HEK293 (cell line): Measurements from ENCODE around the gene TEAD1.

Source experiments
- CTCF ChIA-PET: fragments of 350-600 bp; formaldehyde crosslinking; extraction: SDS; loops from one replicate; lab custom pipeline; 2021; ENCODE audit warnings: antibody characterized with exemption; lab: Yijun Ruan, JAX
- POLR2A ChIA-PET: fragments of 300-600 bp; formaldehyde crosslinking; extraction: SDS; loops from one replicate; lab custom pipeline; 2020; ENCODE audit warnings: antibody characterized with exemption, inconsistent platforms; lab: Yijun Ruan, JAX
- H3K27ac ChIP-seq: fragments of 200-500 bp; sonication (Bioruptor generic); 2 replicates; pipeline ENCODE4 v1.5.1; 2014; ENCODE audit warnings: low read depth, low read length, control low read depth, inconsistent platforms; ENCODE audit errors: extremely low read depth
- H3K36me3 ChIP-seq, 2 experiments: fragments of 200-500 bp in 1 of 2; sonication (Bioruptor generic) in 1 of 2; 1 replicate in 1 of 2; 2 replicates in 1 of 2; pipeline ENCODE4 v1.5.1; 2014 to 2017; ENCODE audit warnings: inconsistent platforms in 2 of 2, low read length in 2 of 2; ENCODE audit not compliant: control insufficient read depth in 2 of 2, insufficient read depth in 1 of 2
- H3K4me1 ChIP-seq: fragments of 200-500 bp; sonication (Bioruptor generic); 2 replicates; pipeline ENCODE4 v1.5.1; 2014; ENCODE audit warnings: mild to moderate bottlenecking, low read length, inconsistent platforms; ENCODE audit not compliant: control insufficient read depth, insufficient read depth
- H3K4me3 ChIP-seq: 2 replicates; pipeline ENCODE4 v1.5.1; 2011; ENCODE audit warnings: low read depth, mild to moderate bottlenecking, control low read depth, low read length, moderate library complexity
- H3K9me3 ChIP-seq: fragments of 200-500 bp; sonication (Bioruptor generic); 2 replicates; pipeline ENCODE4 v1.5.1; 2014; ENCODE audit warnings: low read depth, low read length, inconsistent platforms; ENCODE audit not compliant: control insufficient read depth, insufficient read depth
- CTCF ChIP-seq: fragments of 450-650 bp; formaldehyde crosslinking; IDR thresholded peaks from 2 replicates; pipeline ENCODE4 v1.5.1; 2016; ENCODE audit warnings: missing biosample characterization, missing genetic modification characterization
- ELK4 ChIP-seq: IDR thresholded peaks from 2 replicates; pipeline ENCODE4 v1.6.1; 2011; ENCODE audit warnings: mild to moderate bottlenecking, low read depth, low read length, borderline replicate concordance
- GLI4 ChIP-seq: fragments of 450-650 bp; formaldehyde crosslinking; IDR thresholded peaks from 2 replicates; pipeline ENCODE4 v1.5.1; 2016; ENCODE audit warnings: missing biosample characterization, missing genetic modification characterization
- HOXD13 ChIP-seq: sonication (generic); formaldehyde crosslinking; IDR thresholded peaks from 2 replicates; pipeline ENCODE4 v1.8.0; 2022; ENCODE audit warnings: missing genetic modification reagents, borderline replicate concordance
- INSM2 ChIP-seq: fragments of 450-650 bp; formaldehyde crosslinking; IDR thresholded peaks from 2 replicates; pipeline ENCODE4 v1.5.1; 2016; ENCODE audit warnings: missing biosample characterization, missing genetic modification characterization
- OSR2 ChIP-seq: fragments of 450-650 bp; formaldehyde crosslinking; IDR thresholded peaks from 2 replicates; pipeline ENCODE4 v1.5.1; 2016; ENCODE audit warnings: missing biosample characterization, missing genetic modification characterization
- PRDM1 ChIP-seq: fragments of 450-650 bp; formaldehyde crosslinking; IDR thresholded peaks from 2 replicates; pipeline ENCODE4; 2016; ENCODE audit warnings: missing biosample characterization, missing genetic modification characterization
- PRDM4 ChIP-seq: fragments of 450-650 bp; formaldehyde crosslinking; IDR thresholded peaks from 2 replicates; pipeline ENCODE4 v1.5.1; 2017; ENCODE audit warnings: missing biosample characterization, missing genetic modification characterization
- SALL2 ChIP-seq: fragments of 450-650 bp; formaldehyde crosslinking; IDR thresholded peaks from 2 replicates; pipeline ENCODE4 v1.5.0; 2017; ENCODE audit warnings: missing biosample characterization, mild to moderate bottlenecking, missing genetic modification characterization, borderline replicate concordance
- SCRT2 ChIP-seq: fragments of 450-650 bp; formaldehyde crosslinking; IDR thresholded peaks from 2 replicates; pipeline ENCODE4 v1.5.1; 2016; ENCODE audit warnings: missing biosample characterization, missing genetic modification characterization
- ZBTB21 ChIP-seq: fragments of 450-650 bp; formaldehyde crosslinking; IDR thresholded peaks from 2 replicates; pipeline ENCODE4 v1.5.1; 2017; ENCODE audit warnings: missing biosample characterization, missing genetic modification characterization
- ZEB2 ChIP-seq: fragments of 450-650 bp; formaldehyde crosslinking; IDR thresholded peaks from 2 replicates; pipeline ENCODE4 v1.5.1; 2016; ENCODE audit warnings: missing biosample characterization, missing genetic modification characterization
- ZFP37 ChIP-seq: fragments of 450-650 bp; formaldehyde crosslinking; IDR thresholded peaks from 2 replicates; pipeline ENCODE4 v1.5.1; 2016; ENCODE audit warnings: missing biosample characterization, missing genetic modification characterization
- ZNF214 ChIP-seq: fragments of 450-650 bp; formaldehyde crosslinking; IDR thresholded peaks from 2 replicates; pipeline ENCODE4 v1.5.1; 2017; ENCODE audit warnings: missing biosample characterization, mild to moderate bottlenecking, missing genetic modification characterization, borderline replicate concordance
- ZNF223 ChIP-seq: fragments of 450-650 bp; formaldehyde crosslinking; IDR thresholded peaks from 2 replicates; pipeline ENCODE4 v1.5.1; 2016; ENCODE audit warnings: missing biosample characterization, missing genetic modification characterization
- ZNF23 ChIP-seq: fragments of 450-650 bp; formaldehyde crosslinking; IDR thresholded peaks from 2 replicates; pipeline ENCODE4 v1.5.1; 2016; ENCODE audit warnings: missing biosample characterization, missing genetic modification characterization, borderline replicate concordance
- ZNF302 ChIP-seq: fragments of 450-650 bp; formaldehyde crosslinking; IDR thresholded peaks from 2 replicates; pipeline ENCODE4 v1.5.1; 2016; ENCODE audit warnings: missing biosample characterization, missing genetic modification characterization, low read depth
- ZNF324 ChIP-seq: fragments of 450-650 bp; formaldehyde crosslinking; IDR thresholded peaks from 2 replicates; pipeline ENCODE4 v1.5.1; 2016; ENCODE audit warnings: missing biosample characterization, missing genetic modification characterization
- ZNF335 ChIP-seq: fragments of 450-650 bp; formaldehyde crosslinking; conservative IDR thresholded peaks from 2 replicates; pipeline ENCODE4 v1.5.1; 2016; ENCODE audit warnings: missing biosample characterization, missing genetic modification characterization
- ZNF37A ChIP-seq: fragments of 450-650 bp; IDR thresholded peaks from 2 replicates; pipeline ENCODE4 v1.5.1; 2018; ENCODE audit warnings: missing biosample characterization, missing genetic modification characterization
- ZNF473 ChIP-seq: fragments of 450-650 bp; formaldehyde crosslinking; IDR thresholded peaks from 2 replicates; pipeline ENCODE4 v1.5.1; 2017; ENCODE audit warnings: missing biosample characterization, missing genetic modification characterization
- ZNF514 ChIP-seq: fragments of 450-650 bp; formaldehyde crosslinking; IDR thresholded peaks from 2 replicates; pipeline ENCODE4 v1.5.1; 2016; ENCODE audit warnings: missing biosample characterization, missing genetic modification characterization
- ZNF530 ChIP-seq: fragments of 450-650 bp; formaldehyde crosslinking; IDR thresholded peaks from 2 replicates; pipeline ENCODE4 v1.5.1; 2016; ENCODE audit warnings: low read depth, missing biosample characterization, missing genetic modification characterization
- ZNF560 ChIP-seq: fragments of 450-650 bp; formaldehyde crosslinking; IDR thresholded peaks from 2 replicates; pipeline ENCODE4 v1.5.1; 2017; ENCODE audit warnings: missing biosample characterization, missing genetic modification characterization, borderline replicate concordance
- ZNF623 ChIP-seq: fragments of 450-650 bp; formaldehyde crosslinking; IDR thresholded peaks from 2 replicates; pipeline ENCODE4 v1.5.1; 2016; ENCODE audit warnings: missing biosample characterization, missing genetic modification characterization
- ZNF792 ChIP-seq: fragments of 450-650 bp; formaldehyde crosslinking; IDR thresholded peaks from 2 replicates; pipeline ENCODE4 v1.5.1; 2016; ENCODE audit warnings: missing biosample characterization, missing genetic modification characterization
- ZSCAN30 ChIP-seq: fragments of 450-650 bp; IDR thresholded peaks from 2 replicates; pipeline ENCODE4 v1.5.1; 2018; ENCODE audit warnings: missing biosample characterization, mild to moderate bottlenecking, missing genetic modification characterization, moderate library complexity
- TF ChIP-seq, protein P1 (sequence below): fragments of 450-650 bp; formaldehyde crosslinking; IDR thresholded peaks from 2 replicates; pipeline ENCODE4 v1.5.1; 2016; ENCODE audit warnings: missing biosample characterization, missing genetic modification characterization

The TEAD1 gene

DNA sequence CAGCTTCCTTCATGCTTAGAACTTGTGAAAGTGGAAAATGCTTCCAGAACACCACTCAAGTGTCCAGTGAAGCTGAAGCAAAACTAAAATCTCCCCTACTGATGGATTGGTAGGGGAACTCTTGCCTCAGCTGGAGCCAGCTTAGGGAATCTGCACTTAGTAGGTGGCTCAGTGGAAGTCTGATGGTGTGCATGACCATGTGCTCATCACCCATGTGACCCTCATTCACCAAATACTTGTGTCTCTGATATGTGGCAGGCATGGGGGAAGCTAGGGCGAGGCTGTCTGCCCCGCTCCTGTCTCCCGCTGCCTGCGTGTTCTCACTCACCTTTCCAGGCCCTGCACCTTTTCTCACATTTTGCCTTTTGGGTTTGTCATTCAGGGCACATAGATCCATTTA, 7.2 kb downstream of the TEAD1 start:
- H3K36me3 ChIP-seq = peaks cover 0 to 2% of the 10 kb centered on the region in 2 experiments; a peak in 1 of 3 replicates
- peaks cover 11% of the 10 kb centered on the region; the same call in 1 of the 2 replicates for H3K4me1 ChIP-seq
- CTCF ChIA-PET = interaction anchor here (0.5 to 1.5 kb wide), 3 partner anchors 41 to 150 kb away, joined by 3 to 4 read pairs (median 3); no protein-coding TSS in a partner anchor

GRCh38 chr11:12682288-12682687, 8.1 kb downstream of the TEAD1 start:
- TF ChIP-seq ZNF623 = no peak
- TF ChIP-seq ZNF560 = no peak
- no peak for TF ChIP-seq ZFP37 (tag by site-specific recombination)
- TF ChIP-seq ZSCAN30 (tag by site-specific recombination) = no peak
- no peak for TF ChIP-seq ZNF514 (tag by site-specific recombination)
- TF ChIP-seq GLI4 (tag by site-specific recombination) = no peak
- no peak for TF ChIP-seq ELK4
- TF ChIP-seq INSM2 (tag by site-specific recombination) = no peak
- no peak for TF ChIP-seq ZNF324
- TF ChIP-seq OSR2 (tag by site-specific recombination) = no peak
- no peak for TF ChIP-seq ZNF473 (tag by site-specific recombination)
- no peak for TF ChIP-seq ZNF214 (tag by site-specific recombination)
- no peak for TF ChIP-seq SCRT2 (tag by site-specific recombination)
- TF ChIP-seq ZNF792 (tag by site-specific recombination) = no peak
- TF ChIP-seq ZNF530 (tag by site-specific recombination) = no peak
- no peak for TF ChIP-seq ZNF23 (tag by site-specific recombination)
- TF ChIP-seq PRDM4 (tag by site-specific recombination) = no peak
- TF ChIP-seq ZNF37A = no peak
- ChIA-PET POLR2A (no interaction called here), CTCF (no interaction called here)
- Histone ChIP-seq H3K27ac (no peak overlapping the region), H3K4me3 (no peak overlapping the region), H3K36me3 (peaks cover 0 to 2% of the 10 kb centered on the region in 2 experiments; a peak in 1 of 3 replicates), H3K4me1 (peaks cover 11% of the 10 kb centered on the region; the same call in 1 of the 2 replicates), H3K9me3 (no peaks in the 10 kb centered on the region)

More for the DNA sequence above, 7.2 kb downstream of the TEAD1 start:
- no peaks in the 10 kb centered on the region for H3K9me3 ChIP-seq
- TF ChIP-seq ZBTB21 (tag by site-specific recombination) (no peak), HOXD13 (CRISPR knock-in tag) (no peak), SALL2 (tag by site-specific recombination) (no peak), ZNF335 (tag by site-specific recombination) (no peak), ZEB2 (no peak), ZNF302 (tag by site-specific recombination) (no peak), CTCF (tag by site-specific recombination) (no peak), ZNF223 (tag by site-specific recombination) (no peak), PRDM1 (tag by site-specific recombination) (no peak)
- TF ChIP-seq, protein P1, sequence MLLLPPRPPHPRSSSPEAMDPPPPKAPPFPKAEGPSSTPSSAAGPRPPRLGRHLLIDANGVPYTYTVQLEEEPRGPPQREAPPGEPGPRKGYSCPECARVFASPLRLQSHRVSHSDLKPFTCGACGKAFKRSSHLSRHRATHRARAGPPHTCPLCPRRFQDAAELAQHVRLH (tag by site-specific recombination) = no peak
- POLR2A ChIA-PET = no interaction called here
- no peak overlapping the region for H3K27ac ChIP-seq
- H3K4me3 ChIP-seq = no peak overlapping the region
